ENCODE measurements around the gene CBX1. TPM values are rescaled to one million over a fixed set of nuclear protein-coding genes. Genes with fewer than 3 reads are reported as not detected.

CBX1 gene
- total RNA-seq, 2 experiments from 2014 or later: 5.5 to 6.6 TPM

GRCh38 chr17:48047741-48048383 lies 53.4 kb downstream of the CBX1 start, which contains the start of gene NFE2L1:
TSS of gene NFE2L1 (plus strand) at chr17:48048359. CDS start at chr17:48051119, 2,760 bp downstream.
- peak within 1 kb of the TSS; percentile 94 for H3K27ac Mint-ChIP-seq
- H3K36me3 Mint-ChIP-seq (ENCODE audit: low read depth): peaks cover 42% of the 10 kb centered on the region
- H3K4me1 Mint-ChIP-seq (ENCODE audit: low read depth): peaks cover 58% of the 10 kb centered on the region
- no peaks in the 10 kb centered on the region for H3K27me3 Mint-ChIP-seq
- H3K27me3 ChIP-seq (ENCODE audit: control insufficient read depth in 1 of 2, insufficient read depth in 2 of 2, low read length in 2 of 2): no peaks in the 10 kb centered on the region
- H3K36me3 ChIP-seq (ENCODE audit: insufficient read depth, low read length): peaks cover 21% of the 10 kb centered on the region
- intact Hi-C loops (cut with DNase I, micrococcal nuclease): loop anchor here (1.0 to 5.0 kb wide), 7 partner anchors 23 to 396 kb away; partner anchors contain the start of genes LRRC46 (in 1 of the 2), MRPL10 (in 1 of the 2) and SNX11 (in 1 of the 2)
- H3K4me3 Mint-ChIP-seq: peak within 1 kb of the TSS; percentile 93
- DNase-seq: peak; percentile 92 to 100 (median 96)
- H3K9me3 Mint-ChIP-seq: no peaks in the 10 kb centered on the region
- no peaks in the 10 kb centered on the region for H3K9me3 ChIP-seq (ENCODE audit: control insufficient read depth in 1 of 2, insufficient read depth in 1 of 2, low read length in 2 of 2)
- H3K27ac ChIP-seq (ENCODE audit: low read depth in 1 of 2, low read length in 2 of 2): peak within 1 kb of the TSS; percentile 82 to 91
- ChIA-PET CTCF (interaction anchor here (1.3 to 6.1 kb wide), 4 partner anchors 12 to 77 kb away, joined by 4 to 35 read pairs (median 14); partner anchors contain the start of gene CDK5RAP3), POLR2A (interaction anchor here (0.5 to 3.6 kb wide), 23 partner anchors 8 to 1716 kb away, joined by 3 to 20 read pairs (median 4); partner anchors contain the start of genes CDK5RAP3, COPZ2, FAM117A and PNPO)
- peak; percentile 96 for ATAC-seq (ENCODE audit: poor library complexity)
- peak within 1 kb of the TSS; percentile 81 for H3K4me3 ChIP-seq (ENCODE audit: low read length)
- H3K4me1 ChIP-seq (ENCODE audit: insufficient read depth, low read length): peaks cover 55% of the 10 kb centered on the region
- TF ChIP-seq CTCF (IDR thresholded peaks at IDR 0.05): no peak

- H3K27me3 ChIP-seq (ENCODE audit: control insufficient read depth in 1 of 2, insufficient read depth in 2 of 2, low read length in 2 of 2): no peaks in the 10 kb centered on the region
- H3K36me3 ChIP-seq (ENCODE audit: insufficient read depth, low read length): peaks cover 16% of the 10 kb centered on the region
- CTCF ChIA-PET: interaction anchor here (0.7 to 6.1 kb wide), 6 partner anchors 11 to 76 kb away, joined by 3 to 35 read pairs (median 6); partner anchors contain the start of gene CDK5RAP3
- H3K27ac ChIP-seq (ENCODE audit: low read depth in 1 of 2, low read length in 2 of 2): peak overlapping the region; percentile 82 to 91
- H3K9me3 Mint-ChIP-seq: no peaks in the 10 kb centered on the region
- H3K9me3 ChIP-seq (ENCODE audit: control insufficient read depth in 1 of 2, insufficient read depth in 1 of 2, low read length in 2 of 2): no peaks in the 10 kb centered on the region
- H3K4me3 Mint-ChIP-seq: peak overlapping the region; percentile 93
- H3K4me3 ChIP-seq (ENCODE audit: low read length): peak overlapping the region; percentile 81
- intact Hi-C loops (cut with DNase I, micrococcal nuclease): loop anchor here in 1 of 2 experiments (2.0 to 5.0 kb wide), 2 partner anchors 62 to 395 kb away; no protein-coding TSS in a partner anchor
- peak overlapping the region; percentile 94 for H3K27ac Mint-ChIP-seq
- peaks cover 36% of the 10 kb centered on the region for H3K36me3 Mint-ChIP-seq (ENCODE audit: low read depth)
- peaks cover 49% of the 10 kb centered on the region for H3K4me1 ChIP-seq (ENCODE audit: insufficient read depth, low read length)
- peaks cover 52% of the 10 kb centered on the region for H3K4me1 Mint-ChIP-seq (ENCODE audit: low read depth)
- ATAC-seq (ENCODE audit: poor library complexity) (no peak), DNase-seq (no peak)
- POLR2A ChIA-PET: interaction anchor here (0.7 to 3.6 kb wide), 18 partner anchors 9 to 1717 kb away, joined by 3 to 20 read pairs (median 4); partner anchors contain the start of genes CDK5RAP3, COPZ2, FAM117A and PNPO
- no peak for TF ChIP-seq CTCF (IDR thresholded peaks at IDR 0.05)
- no peaks in the 10 kb centered on the region for H3K27me3 Mint-ChIP-seq
Measured at GRCh38 chr17:48047113-48047740, 54.1 kb downstream of the CBX1 start.

GRCh38 chr17:48046296-48046695 lies 55.0 kb downstream of the CBX1 start:
- CTCF ChIA-PET: interaction anchor here (1.4 to 6.1 kb wide), 4 partner anchors 10 to 75 kb away, joined by 4 to 35 read pairs (median 14); partner anchors contain the start of gene CDK5RAP3
- Mint-ChIP-seq H3K9me3 (no peaks in the 10 kb centered on the region), H3K27me3 (no peaks in the 10 kb centered on the region), H3K4me1 (ENCODE audit: low read depth) (peaks cover 45% of the 10 kb centered on the region), H3K27ac (peak overlapping the region; percentile 94), H3K36me3 (ENCODE audit: low read depth) (peaks cover 27% of the 10 kb centered on the region), H3K4me3 (peak overlapping the region; percentile 93)
- Histone ChIP-seq H3K36me3 (ENCODE audit: insufficient read depth, low read length) (peaks cover 10% of the 10 kb centered on the region), H3K4me3 (ENCODE audit: low read length) (no peak overlapping the region), H3K9me3 (ENCODE audit: control insufficient read depth in 1 of 2, insufficient read depth in 1 of 2, low read length in 2 of 2) (no peaks in the 10 kb centered on the region), H3K27ac (ENCODE audit: low read depth in 1 of 2, low read length in 2 of 2) (no peak overlapping the region), H3K27me3 (ENCODE audit: control insufficient read depth in 1 of 2, insufficient read depth in 2 of 2, low read length in 2 of 2) (no peaks in the 10 kb centered on the region), H3K4me1 (ENCODE audit: insufficient read depth, low read length) (peaks cover 40% of the 10 kb centered on the region)
- no peak for ATAC-seq (ENCODE audit: poor library complexity)
- no peak for TF ChIP-seq CTCF (IDR thresholded peaks at IDR 0.05)
- intact Hi-C loops (cut with DNase I, micrococcal nuclease): loop anchor here in 1 of 2 experiments (2.0 to 5.0 kb wide), 2 partner anchors 63 to 394 kb away; no protein-coding TSS in a partner anchor
- POLR2A ChIA-PET: interaction anchor here (1.1 to 1.4 kb wide), 3 partner anchors 10 to 151 kb away, joined by 3 read pairs; no protein-coding TSS in a partner anchor
- no peak for DNase-seq
